HuH-7 (cell line): ENCODE data around the gene B3GNT7.
"Not testable (repeated sequence)": the region's sequence is repeated elsewhere in the genome, so short reads cannot be mapped to it uniquely, and the experiment has no call there.

ENCODE experiments used
- DNase-seq: peaks from one replicate; pipeline ENCODE4 v3.0.0; 2011; ENCODE audit warnings: low spot score

The B3GNT7 gene

GRCh38 chr2:231429152-231429551, 33.6 kb downstream of the B3GNT7 start:
- DNase-seq: no peak

GRCh38 chr2:231429901-231430300, 34.4 kb downstream of the B3GNT7 start:
- no peak for DNase-seq

- not testable (repeated sequence) for DNase-seq
These were observed 34.9 kb downstream of the B3GNT7 start for GRCh38 chr2:231430437-231430836.

- DNase-seq: no peak
These were observed 36.1 kb downstream of the B3GNT7 start for GRCh38 chr2:231431606-231432005.

GRCh38 chr2:231433990-231434389, 38.5 kb downstream of the B3GNT7 start:
- DNase-seq: no peak

GRCh38 chr2:231436957-231437356, 41.4 kb downstream of the B3GNT7 start:
- no peak for DNase-seq

- DNase-seq: no peak
These were observed 54.1 kb downstream of the B3GNT7 start for GRCh38 chr2:231449503-231450054.

GRCh38 chr2:231450548-231450989, 55.1 kb downstream of the B3GNT7 start:
- DNase-seq: no peak
